ENCODE data around the gene MAML3.

- TF ChIP-seq CTCF (IDR thresholded peaks at IDR 0.05; ENCODE audit: low read depth, low read length), result no peak
- TF ChIP-seq POLR2A (IDR thresholded peaks at IDR 0.05; ENCODE audit: extremely low read depth, insufficient read length), result no peak
These were observed 484.6 kb downstream of the MAML3 start for GRCh38 chr4:139669335-139669734.

Measured in NB4 (cell line).